Nephron progenitor cell (in vitro differentiated cells): ENCODE measurements around the gene MCOLN3.
A peak's percentile ranks its signal among the peaks of the same experiment; 100 is the strongest.

ENCODE experiments used
- DNase-seq: peaks from one replicate; pipeline ENCODE4 v3.0.0; 2021
- H3K27ac Mint-ChIP-seq: 2 replicates; pipeline ENCODE4 v1.8.0; 2021; ENCODE audit warnings: mild to moderate bottlenecking, moderate library complexity, mixed read lengths
- H3K27me3 Mint-ChIP-seq: 2 replicates; pipeline ENCODE4 v1.8.0; 2021; ENCODE audit warnings: mild to moderate bottlenecking, low read depth, mixed read lengths; ENCODE audit not compliant: poor library complexity
- H3K36me3 Mint-ChIP-seq: 2 replicates; pipeline ENCODE4 v1.8.0; 2021; ENCODE audit warnings: low read depth, mixed read lengths
- H3K4me1 Mint-ChIP-seq: 2 replicates; pipeline ENCODE4 v1.8.0; 2021; ENCODE audit warnings: mixed read lengths
- H3K4me3 Mint-ChIP-seq: 2 replicates; pipeline ENCODE4 v1.8.0; 2021; ENCODE audit warnings: mild to moderate bottlenecking, moderate library complexity, mixed read lengths
- H3K9me3 Mint-ChIP-seq: 2 replicates; pipeline ENCODE4 v1.8.0; 2021; ENCODE audit warnings: mild to moderate bottlenecking, moderate library complexity, mixed read lengths
- CTCF ChIP-seq: fragments of 200-600 bp; sonication (generic); IDR thresholded peaks from 2 replicates; pipeline ENCODE4 v1.5.0; 2021; ENCODE audit warnings: antibody characterized with exemption

Gene MCOLN3

GRCh38 chr1:85001742-85002141 lies 46.6 kb downstream of the MCOLN3 start:
- Mint-ChIP-seq H3K9me3 (peaks cover 34% of the 10 kb centered on the region), H3K27me3 (peaks cover 81% of the 10 kb centered on the region), H3K36me3 (peaks cover 4% of the 10 kb centered on the region), H3K4me3 (no peak overlapping the region), H3K27ac (no peak overlapping the region), H3K4me1 (peaks cover 6% of the 10 kb centered on the region)
- no peak for DNase-seq
- no peak for TF ChIP-seq CTCF

DNA sequence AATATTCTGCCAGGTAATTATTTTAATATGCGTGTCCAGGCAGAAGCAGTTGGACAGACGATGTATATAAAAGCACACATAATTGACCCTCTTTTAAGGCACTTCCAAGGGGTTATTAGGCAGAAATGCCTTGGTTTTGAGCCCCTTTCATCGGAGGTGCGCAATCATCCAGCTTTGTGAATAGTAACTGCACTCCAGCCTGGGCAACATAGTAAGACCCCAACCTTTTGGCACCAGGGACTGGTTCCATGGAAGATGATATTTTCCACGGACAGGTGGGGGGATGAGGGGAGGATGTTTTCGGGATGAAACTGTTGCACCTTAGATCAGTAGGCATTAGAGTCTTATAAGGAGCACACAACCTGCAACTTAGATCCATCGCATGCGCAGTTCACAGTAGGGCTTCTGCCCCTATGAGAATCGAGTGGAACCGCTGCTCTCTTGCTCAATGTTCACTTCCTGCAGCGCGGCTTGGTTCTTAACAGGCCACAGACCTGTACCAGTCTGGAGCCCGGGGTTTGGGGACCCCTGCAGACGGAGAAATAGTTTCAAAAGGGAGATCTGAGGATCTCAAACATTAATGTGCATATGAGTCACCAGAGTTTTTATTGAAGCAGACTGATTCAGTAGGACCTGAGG lies 49.5 kb downstream of the MCOLN3 start:
- peak overlapping the region; percentile 80 for H3K4me3 Mint-ChIP-seq
- peaks cover 96% of the 10 kb centered on the region for H3K27me3 Mint-ChIP-seq
- peaks cover 4% of the 10 kb centered on the region for H3K36me3 Mint-ChIP-seq
- no peak for TF ChIP-seq CTCF
- no peak for DNase-seq
- H3K9me3 Mint-ChIP-seq, result peaks cover 21% of the 10 kb centered on the region
- H3K4me1 Mint-ChIP-seq, result peaks cover 11% of the 10 kb centered on the region
- no peak overlapping the region for H3K27ac Mint-ChIP-seq

DNA sequence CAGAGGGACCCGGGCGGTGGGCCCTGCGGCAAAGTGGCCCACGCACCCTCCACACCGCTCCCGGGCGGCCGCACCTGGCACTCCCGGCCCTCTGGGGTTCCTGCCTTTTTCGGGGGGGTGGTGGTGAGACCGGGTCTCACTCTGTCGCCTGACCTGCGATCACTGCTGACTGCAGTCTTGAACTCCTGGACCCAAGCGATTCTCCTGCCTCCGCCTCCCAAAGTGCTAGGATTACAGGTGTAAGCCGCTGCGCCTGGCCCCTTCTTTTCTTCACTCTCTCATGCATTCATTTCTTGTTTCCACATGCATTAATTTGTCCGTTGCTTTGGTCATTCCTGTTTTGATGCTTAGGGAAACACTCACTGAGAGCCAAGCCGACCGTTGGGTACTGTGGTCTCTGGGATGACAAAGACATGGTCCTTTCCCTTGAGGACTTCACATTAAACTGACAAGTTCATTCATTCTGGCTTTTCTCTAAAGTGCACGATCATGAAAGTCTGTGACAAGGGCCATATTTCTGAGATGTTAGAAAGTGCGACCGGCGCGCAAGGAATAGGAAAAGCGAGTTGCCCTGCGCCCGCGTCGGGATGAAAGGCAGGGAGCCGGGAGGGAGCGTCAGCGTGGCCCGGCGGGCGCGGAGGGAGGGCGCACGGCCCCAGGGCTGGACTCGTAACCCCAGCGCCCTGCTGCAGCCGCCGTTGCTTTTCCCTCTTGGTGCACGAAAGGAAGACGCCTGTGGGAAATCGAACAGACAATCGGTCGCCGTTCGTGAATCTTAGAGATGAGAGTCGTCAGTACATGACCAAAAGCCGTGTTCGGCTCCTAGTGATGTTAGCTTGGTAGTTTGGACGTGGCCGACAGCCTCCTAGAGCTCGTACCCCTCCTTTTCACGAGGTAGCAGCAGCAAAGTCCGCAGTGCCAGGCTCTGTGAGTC lies 50.4 kb downstream of the MCOLN3 start:
- DNase-seq, result peak; percentile 52
- Mint-ChIP-seq H3K27ac (no peak overlapping the region), H3K27me3 (peaks cover 96% of the 10 kb centered on the region), H3K4me1 (peaks cover 11% of the 10 kb centered on the region), H3K9me3 (peaks cover 22% of the 10 kb centered on the region), H3K36me3 (peaks cover 1% of the 10 kb centered on the region), H3K4me3 (peak overlapping the region; percentile 80)
- TF ChIP-seq CTCF, result no peak

DNA sequence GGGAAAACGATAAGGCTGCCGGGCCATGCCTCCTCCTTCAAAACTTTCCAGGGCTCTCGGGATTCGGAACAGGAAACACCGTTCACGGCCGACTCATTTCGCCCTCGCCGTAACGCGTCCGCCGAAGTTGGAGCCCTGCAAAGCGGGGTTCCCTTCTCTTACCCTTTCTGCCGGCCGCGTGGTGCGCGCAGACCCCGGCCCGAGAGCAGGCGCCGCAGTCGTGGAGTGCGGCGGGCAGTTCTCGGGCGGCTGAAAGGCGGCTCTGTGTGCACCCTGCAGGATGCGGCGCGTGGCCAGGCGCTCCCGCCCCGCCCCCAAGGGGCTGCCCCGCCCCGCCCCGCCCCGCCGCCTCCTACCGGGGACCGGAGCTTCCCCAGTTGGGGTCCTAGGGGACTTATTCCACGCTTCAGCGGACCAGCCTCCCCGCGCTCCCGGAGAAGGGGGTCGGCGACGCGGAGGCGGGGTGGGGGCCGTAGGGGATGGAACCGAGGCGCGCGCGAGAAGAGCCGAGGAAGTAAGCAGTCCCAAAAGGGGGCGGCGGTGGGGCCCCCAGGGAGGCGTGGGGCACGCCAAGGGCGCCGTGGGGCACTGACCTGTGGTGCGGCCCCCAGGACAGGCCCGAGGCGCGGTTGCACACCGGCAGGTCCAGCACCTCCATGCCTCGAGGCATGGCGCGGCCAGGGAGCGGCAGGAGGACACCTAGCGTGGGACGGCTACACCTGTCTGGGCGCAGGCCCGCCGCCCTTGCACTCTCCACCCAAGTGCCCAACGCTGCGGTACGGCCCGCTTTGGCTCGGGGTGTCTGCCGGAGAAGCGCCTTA lies 51.2 kb downstream of the MCOLN3 start, which contains the start of gene MCOLN2:
Gene MCOLN2 (minus strand): TSS at position 268 of the 821 bp plus-strand sequence. CDS start 241 bp downstream, at position 27.
- peak; percentile 73 for DNase-seq
- Mint-ChIP-seq H3K9me3 (peaks cover 20% of the 10 kb centered on the region), H3K27ac (no peak within 1 kb of the TSS), H3K4me1 (peaks cover 11% of the 10 kb centered on the region), H3K36me3 (no peaks in the 10 kb centered on the region), H3K4me3 (peak within 1 kb of the TSS; percentile 83), H3K27me3 (peaks cover 96% of the 10 kb centered on the region)
- TF ChIP-seq CTCF, result no peak

DNA sequence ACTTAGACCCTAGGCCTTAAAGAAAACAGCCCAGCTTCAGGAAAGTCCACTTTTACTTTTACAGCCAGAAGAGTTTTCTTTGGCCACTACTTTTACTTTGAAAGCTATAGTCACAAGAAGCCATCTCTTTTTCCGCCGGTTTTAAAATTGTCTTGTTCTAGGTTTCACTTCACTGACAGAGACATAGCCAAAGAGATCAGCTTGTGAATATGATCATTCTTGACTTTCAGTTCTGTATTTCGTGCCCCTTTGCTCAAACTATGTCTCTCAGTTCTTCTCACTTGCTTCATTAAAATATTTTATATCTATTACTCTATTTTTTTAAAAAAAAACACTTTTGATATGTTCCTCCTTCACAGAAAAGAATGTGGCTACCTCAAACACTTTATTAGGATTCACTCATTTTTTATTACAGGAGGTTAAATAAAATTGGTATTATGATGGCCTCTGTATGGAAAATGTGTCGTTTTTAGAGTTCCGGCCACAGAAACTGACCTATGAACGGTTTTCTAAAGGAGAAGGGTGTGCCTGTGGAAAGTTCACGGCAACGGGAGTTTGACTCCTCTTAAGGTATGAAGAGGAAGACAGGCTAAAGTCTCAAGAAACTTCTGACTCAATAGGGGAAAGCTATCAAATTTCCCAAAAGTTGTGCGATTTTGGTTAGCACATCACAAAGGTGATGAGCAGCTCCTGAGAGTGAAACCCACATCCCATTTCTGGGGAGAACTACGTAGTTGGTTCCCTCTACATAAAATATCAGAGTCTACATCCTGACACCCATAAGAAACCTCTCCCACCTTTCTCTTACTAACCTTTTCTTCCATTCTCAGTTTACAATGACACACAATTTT lies 52.6 kb downstream of the MCOLN3 start:
- peaks cover 20% of the 10 kb centered on the region for H3K9me3 Mint-ChIP-seq
- peaks cover 11% of the 10 kb centered on the region for H3K4me1 Mint-ChIP-seq
- no peak overlapping the region for H3K27ac Mint-ChIP-seq
- peaks cover 85% of the 10 kb centered on the region for H3K27me3 Mint-ChIP-seq
- TF ChIP-seq CTCF, result no peak
- peak overlapping the region; percentile 83 for H3K4me3 Mint-ChIP-seq
- no peaks in the 10 kb centered on the region for H3K36me3 Mint-ChIP-seq
- DNase-seq, result no peak
